IMR-90 (cell line): Measurements from ENCODE around the gene ARHGAP8. TPM values are rescaled to one million over a fixed set of nuclear protein-coding genes. Genes with fewer than 3 reads are reported as not detected.

Source experiments
- ATAC-seq: fragments of 200-7000 bp; cut with Tn5 transposase; 2 replicates; pipeline ENCODE4 v1.9.1; 2020; ENCODE audit warnings: low read depth, mild to moderate bottlenecking, moderate library complexity
- BruUV-seq: library from RNA; stranded (reverse); fragments of 400-500 nt; replicated peaks from 2 replicates; lab custom pipeline; 2021; lab: Mats Ljungman, UMichigan
- CTCF ChIA-PET: fragments of 300-600 bp; formaldehyde crosslinking; extraction: SDS; loops from one replicate; lab custom pipeline; 2021; ENCODE audit warnings: antibody characterized with exemption; lab: Yijun Ruan, JAX
- POLR2A ChIA-PET: fragments of 300-600 bp; sonication (Branson Sonifier 250); formaldehyde crosslinking; loops from one replicate; lab custom pipeline; 2022; ENCODE audit warnings: antibody characterized with exemption; ENCODE audit not compliant: unreplicated experiment; lab: Charles Lee
- DNase-seq: peaks from one replicate; pipeline ENCODE4 v3.0.0; 2013
- H2AFZ ChIP-seq: replicated peaks from 2 replicates; pipeline ENCODE3; 2013; ENCODE audit warnings: low read length, mild to moderate bottlenecking; ENCODE audit not compliant: poor library complexity
- H2AK5ac ChIP-seq: 2 replicates; pipeline ENCODE4 v1.6.1; 2013; ENCODE audit warnings: low read depth, low read length, inconsistent platforms
- H2AK9ac ChIP-seq: replicated peaks from 2 replicates; pipeline ENCODE3; 2013; ENCODE audit warnings: mild to moderate bottlenecking, low read depth, low read length, moderate library complexity; ENCODE audit not compliant: poor library complexity
- H2BK120ac ChIP-seq: 2 replicates; pipeline ENCODE4 v1.6.1; 2013; ENCODE audit warnings: low read depth, low read length, inconsistent platforms
- H2BK15ac ChIP-seq: 3 replicates; pipeline ENCODE4 v1.6.1; 2013; ENCODE audit warnings: low read depth, low read length, inconsistent platforms
- H2BK20ac ChIP-seq: 2 replicates; pipeline ENCODE4 v1.6.1; 2013; ENCODE audit warnings: low read depth, mild to moderate bottlenecking, inconsistent platforms, low read length, moderate library complexity
- H2BK5ac ChIP-seq: 2 replicates; pipeline ENCODE4 v1.6.1; 2013; ENCODE audit warnings: mild to moderate bottlenecking, low read depth, low read length, inconsistent platforms; ENCODE audit not compliant: poor library complexity, severe bottlenecking
- H3K14ac ChIP-seq: replicated peaks from 2 replicates; pipeline ENCODE4 v1.6.1; 2013; ENCODE audit warnings: low read depth, low read length, inconsistent platforms
- H3K18ac ChIP-seq: 2 replicates; pipeline ENCODE4 v1.6.1; 2013; ENCODE audit warnings: low read depth, low read length, control low read depth
- H3K23ac ChIP-seq: 2 replicates; pipeline ENCODE4 v1.6.1; 2013; ENCODE audit warnings: low read depth, low read length, inconsistent platforms
- H3K27ac ChIP-seq: 2 replicates; pipeline ENCODE4 v1.5.1; 2013; ENCODE audit warnings: mild to moderate bottlenecking, control low read depth, low read length; ENCODE audit not compliant: insufficient read depth
- H3K27me3 ChIP-seq: 2 replicates; pipeline ENCODE4 v1.6.1; 2013; ENCODE audit warnings: low read length; ENCODE audit not compliant: control insufficient read depth, insufficient read depth
- H3K36me3 ChIP-seq: 2 replicates; pipeline ENCODE4 v1.6.1; 2013; ENCODE audit warnings: low read length, mixed read lengths; ENCODE audit not compliant: control insufficient read depth, insufficient read depth
- H3K4ac ChIP-seq: 2 replicates; pipeline ENCODE4 v1.6.1; 2013; ENCODE audit warnings: low read depth, low read length, inconsistent platforms
- H3K4me1 ChIP-seq: 2 replicates; pipeline ENCODE4 v1.6.1; 2013; ENCODE audit warnings: low read length, mixed read lengths; ENCODE audit not compliant: control insufficient read depth, insufficient read depth
- H3K4me2 ChIP-seq: 2 replicates; pipeline ENCODE4 v1.6.1; 2013; ENCODE audit warnings: low read depth, mild to moderate bottlenecking, control low read depth, low read length, moderate library complexity
- H3K4me3 ChIP-seq: 2 replicates; pipeline ENCODE4 v1.5.1; 2013; ENCODE audit warnings: low read depth, mild to moderate bottlenecking, control low read depth, low read length, moderate library complexity; ENCODE audit not compliant: insufficient read depth
- H3K56ac ChIP-seq: 2 replicates; pipeline ENCODE4 v1.6.1; 2013; ENCODE audit warnings: low read length, inconsistent platforms; ENCODE audit not compliant: insufficient read depth; ENCODE audit errors: extremely low read depth
- H3K79me1 ChIP-seq, 2 experiments: 2 replicates each; pipeline ENCODE4 v1.6.1; 2013; ENCODE audit warnings: low read length in 2 of 2, inconsistent platforms in 1 of 2, low read depth in 1 of 2
- H3K9ac ChIP-seq: 2 replicates; pipeline ENCODE4 v1.6.1; 2013; ENCODE audit warnings: low read depth, low read length, control low read depth
- H3K9me1 ChIP-seq: 2 replicates; pipeline ENCODE4 v1.6.1; 2013; ENCODE audit warnings: low read length, inconsistent platforms; ENCODE audit not compliant: insufficient read depth
- H3K9me3 ChIP-seq: 2 replicates; pipeline ENCODE4 v1.6.1; 2013; ENCODE audit warnings: low read length; ENCODE audit not compliant: control insufficient read depth, insufficient read depth
- H4K20me1 ChIP-seq: 2 replicates; pipeline ENCODE4 v1.6.1; 2013; ENCODE audit warnings: low read length, inconsistent platforms; ENCODE audit not compliant: insufficient read depth
- H4K5ac ChIP-seq: 2 replicates; pipeline ENCODE4 v1.6.1; 2013; ENCODE audit warnings: mild to moderate bottlenecking, low read depth, low read length, control low read depth
- H4K8ac ChIP-seq, 2 experiments: 2 replicates each; pipeline ENCODE4 v1.6.1; 2013; ENCODE audit warnings: low read depth in 2 of 2, low read length in 2 of 2, control low read depth in 1 of 2, inconsistent platforms in 1 of 2
- H4K91ac ChIP-seq: 2 replicates; pipeline ENCODE4 v1.6.1; 2013; ENCODE audit warnings: low read depth, low read length, inconsistent platforms; ENCODE audit not compliant: insufficient read depth
- BHLHE40 ChIP-seq: fragments of 150-350 bp; IDR thresholded peaks from 2 replicates; pipeline ENCODE4 v1.6.1; 2016; ENCODE audit warnings: mild to moderate bottlenecking, low read depth, low read length
- CEBPB ChIP-seq: IDR thresholded peaks from 2 replicates; pipeline ENCODE4 v1.6.1; 2012; ENCODE audit warnings: low read depth, low read length, improper control_type of control experiment
- CHD1 ChIP-seq: IDR thresholded peaks from 2 replicates; pipeline ENCODE4 v1.6.1; 2012; ENCODE audit warnings: low read depth, low read length, improper control_type of control experiment
- CTCF ChIP-seq: conservative IDR thresholded peaks from 2 replicates; pipeline ENCODE4 v1.5.1; 2012; ENCODE audit warnings: mild to moderate bottlenecking, low read depth, low read length, improper control_type of control experiment
- FOS ChIP-seq: fragments of 150-350 bp; IDR thresholded peaks from 2 replicates; pipeline ENCODE4 v1.6.1; 2016; ENCODE audit warnings: low read depth, low read length
- MAFK ChIP-seq: IDR thresholded peaks from 2 replicates; pipeline ENCODE4 v1.6.1; 2012; ENCODE audit warnings: low read depth, low read length, improper control_type of control experiment
- MAZ ChIP-seq: IDR thresholded peaks from 2 replicates; pipeline ENCODE4 v1.6.1; 2012; ENCODE audit warnings: low read depth, mild to moderate bottlenecking, low read length, improper control_type of control experiment, moderate library complexity, borderline replicate concordance
- MXI1 ChIP-seq: IDR thresholded peaks from 2 replicates; pipeline ENCODE4 v1.6.1; 2012; ENCODE audit warnings: low read depth, mild to moderate bottlenecking, low read length, moderate library complexity, borderline replicate concordance
- NFE2L2 ChIP-seq: fragments of 150-350 bp; IDR thresholded peaks from 2 replicates; pipeline ENCODE4 v1.6.1; 2016; ENCODE audit warnings: low read depth, mild to moderate bottlenecking, low read length
- POLR2A ChIP-seq: IDR thresholded peaks from 2 replicates; pipeline ENCODE4 v1.6.1; 2012; ENCODE audit warnings: mild to moderate bottlenecking, low read depth, low read length
- RAD21 ChIP-seq: IDR thresholded peaks from 2 replicates; pipeline ENCODE4 v1.6.1; 2012; ENCODE audit warnings: low read length, improper control_type of control experiment
- RCOR1 ChIP-seq: IDR thresholded peaks from 2 replicates; pipeline ENCODE4 v1.6.1; 2012; ENCODE audit warnings: mild to moderate bottlenecking, low read length, improper control_type of control experiment; ENCODE audit not compliant: insufficient replicate concordance
- SMC3 ChIP-seq: fragments of 150-350 bp; IDR thresholded peaks from 2 replicates; pipeline ENCODE4 v1.6.1; 2016; ENCODE audit warnings: low read depth, mild to moderate bottlenecking, antibody characterized with exemption, low read length, moderate library complexity
- WGBS, 2 experiments: methylation state at CpG; one replicate each; pipeline versions ENCODE4 v1.1.5 to v1.1.7; 2013; ENCODE audit warnings: missing lambda C conversion rate in 2 of 2; ENCODE audit not compliant: insufficient read length in 1 of 2; ENCODE audit errors: extremely low coverage in 2 of 2; 5-methylcytosine and 5-hydroxymethylcytosine counted together
- dilution Hi-C: fragments of 300-500 bp; cut with HindIII; formaldehyde crosslinking; loops from one replicate; pipeline ENCODE4 v1.14.3; 2018; ENCODE audit warnings: low sequenced_read_pairs; ENCODE audit not compliant: unreplicated experiment
- in situ Hi-C: fragments of 300-500 bp; cut with MboI; formaldehyde crosslinking; loops from 3 replicates; pipeline ENCODE4 v1.14.3; 2019; ENCODE audit warnings: low sequenced_read_pairs, inconsistent platforms, mixed read lengths
- intact Hi-C: fragments of 100-400 bp; cut with micrococcal nuclease; formaldehyde crosslinking; loops from 2 replicates; pipeline ENCODE4 v1.10.0; 2022
- polyA plus RNA-seq, 3 experiments: library from polyadenylated mRNA; depleted of rRNA; stranded (reverse); fragments of >200 nt; gene quantifications; 2 replicates each; pipeline ENCODE4 v1.2.3, GENCODE V29; 2012; ENCODE audit warnings: low replicate concordance in 1 of 3
- total RNA-seq: library from RNA; depleted of rRNA; stranded (reverse); fragments of >200 nt; gene quantifications from 2 replicates; pipeline ENCODE4 v1.2.3, GENCODE V29; 2012
- TF ChIP-seq, protein P1 (sequence below): fragments of 150-350 bp; IDR thresholded peaks from 2 replicates; pipeline ENCODE4 v1.6.1; 2017; ENCODE audit warnings: mild to moderate bottlenecking, antibody characterized with exemption, low read length, low read depth

The ARHGAP8 gene
- total and polyA plus RNA-seq, 2 of the 4 experiments (the other 2 are of a cell fraction) = 0.18 to 0.21 TPM

GRCh38 chr22:44825310-44826150 lies 73.2 kb downstream of the ARHGAP8 start:
- Histone ChIP-seq H2AFZ (no peak overlapping the region), H3K27ac (no peak overlapping the region), H2AK5ac (no peak overlapping the region), H3K23ac (no peak overlapping the region), H3K9me3 (no peaks in the 10 kb centered on the region), H2BK5ac (no peak overlapping the region), H3K27me3 (peaks cover 22% of the 10 kb centered on the region), H4K5ac (no peak overlapping the region), H4K91ac (no peak overlapping the region), H3K56ac (no peak overlapping the region), H3K9ac (no peak overlapping the region), H3K9me1 (no peaks in the 10 kb centered on the region), H3K14ac (no peak overlapping the region), H3K79me1 (no peaks in the 10 kb centered on the region), H2BK15ac (no peak overlapping the region), H3K4me2 (no peak overlapping the region), H3K18ac (no peak overlapping the region), H3K4ac (no peak overlapping the region), H3K4me3 (no peak overlapping the region), H4K8ac (no peak overlapping the region), H3K4me1 (no peaks in the 10 kb centered on the region), H2BK20ac (no peak overlapping the region), H2BK120ac (no peak overlapping the region), H2AK9ac (no peak overlapping the region), H3K36me3 (no peaks in the 10 kb centered on the region), H4K20me1 (no peaks in the 10 kb centered on the region)
- intact Hi-C loops = no loop called here
- POLR2A ChIA-PET = no interaction called here
- TF ChIP-seq RCOR1 (no peak), POLR2A (no peak), MAFK (no peak), CEBPB (no peak), CHD1 (no peak), BHLHE40 (no peak), MXI1 (no peak), FOS (no peak), RAD21 (no peak), CTCF (no peak), SMC3 (no peak), MAZ (no peak), NFE2L2 (no peak)
- TF ChIP-seq, protein P1, sequence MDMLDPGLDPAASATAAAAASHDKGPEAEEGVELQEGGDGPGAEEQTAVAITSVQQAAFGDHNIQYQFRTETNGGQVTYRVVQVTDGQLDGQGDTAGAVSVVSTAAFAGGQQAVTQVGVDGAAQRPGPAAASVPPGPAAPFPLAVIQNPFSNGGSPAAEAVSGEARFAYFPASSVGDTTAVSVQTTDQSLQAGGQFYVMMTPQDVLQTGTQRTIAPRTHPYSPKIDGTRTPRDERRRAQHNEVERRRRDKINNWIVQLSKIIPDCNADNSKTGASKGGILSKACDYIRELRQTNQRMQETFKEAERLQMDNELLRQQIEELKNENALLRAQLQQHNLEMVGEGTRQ = no peak
- in situ Hi-C loops = loop anchor here (10.0 kb wide), 2 partner anchors 59 to 269 kb away; no protein-coding TSS in a partner anchor
- ATAC-seq (no peak), DNase-seq (no peak)
- BruUV-seq = no TSS peak
- 90% methylated on average over 6 of the region's 43 CpGs; no CpG with 5 or more reads in 1 of the 2 experiments for WGBS, 2 experiments
- CTCF ChIA-PET = no interaction called here
- dilution Hi-C loops = no loop called here
